Vagina (tissue), 2 donors: ENCODE results near the gene C14orf119. TPM values are rescaled to one million over a fixed set of nuclear protein-coding genes. Genes with fewer than 3 reads are reported as not detected.

ENCODE experiments used
- DNase-seq, 2 donors: peaks; one replicate each; pipeline ENCODE4 v3.0.0-alpha.2; 2017; ENCODE audit errors: extremely low spot score in 2 of 2
- H3K27ac ChIP-seq: fragments of 200-600 bp; sonication (generic); one replicate; pipeline ENCODE4 v1.5.1; 2019
- H3K27me3 ChIP-seq: fragments of 200-600 bp; sonication (generic); one replicate; pipeline ENCODE4 v1.5.1; 2019
- H3K36me3 ChIP-seq, 2 donors: fragments of 200-600 bp; sonication (generic); one replicate each; pipeline ENCODE4 v1.5.1; 2017 to 2019
- H3K4me1 ChIP-seq: fragments of 200-600 bp; sonication (generic); one replicate; pipeline ENCODE4 v1.5.1; 2019
- H3K4me3 ChIP-seq, 2 donors: fragments of 200-600 bp; sonication (generic); 1 replicate in 1 of 2; 2 replicates in 1 of 2; pipeline ENCODE4 v1.5.1; 2016 to 2019
- H3K9me3 ChIP-seq: fragments of 200-600 bp; sonication (generic); one replicate; pipeline ENCODE4 v1.5.1; 2019
- POLR2A ChIP-seq, 2 donors: fragments of 450-650 bp; IDR thresholded peaks; one replicate each; pipeline ENCODE4 v1.6.1; 2017; ENCODE audit warnings: antibody characterized with exemption in 2 of 2, mild to moderate bottlenecking in 2 of 2, moderate library complexity in 2 of 2
- POLR2AphosphoS5 ChIP-seq, 2 donors: sonication (generic); formaldehyde crosslinking; IDR thresholded peaks; one replicate each; pipeline ENCODE4 v1.9.0; 2017; ENCODE audit warnings: antibody characterized with exemption in 2 of 2, mild to moderate bottlenecking in 2 of 2, low read depth in 1 of 2; ENCODE audit not compliant: insufficient read depth in 1 of 2
- intact Hi-C: fragments of 100-400 bp; cut with DNase I; formaldehyde crosslinking; loops from one replicate; pipeline ENCODE4 v1.15.1; 2023
- total RNA-seq: library from RNA; depleted of rRNA; stranded (reverse); fragments of >200 nt; gene quantifications from one replicate; pipeline ENCODE4 v1.2.3, GENCODE V29; 2016
- TF ChIP-seq, protein P1 (sequence below), 3 experiments: fragments of 450-650 bp in 2 of 3; fragments of 200-600 bp in 1 of 3; sonication (generic) in 1 of 3; IDR thresholded peaks; one replicate each; pipeline ENCODE4 v1.5.1; 2017 to 2019; ENCODE audit warnings: antibody characterized with exemption in 3 of 3, mild to moderate bottlenecking in 2 of 3, moderate library complexity in 2 of 3

C14orf119 gene
- total RNA-seq, 1 donor from 2014 or later, result 13.8 TPM

DNA sequence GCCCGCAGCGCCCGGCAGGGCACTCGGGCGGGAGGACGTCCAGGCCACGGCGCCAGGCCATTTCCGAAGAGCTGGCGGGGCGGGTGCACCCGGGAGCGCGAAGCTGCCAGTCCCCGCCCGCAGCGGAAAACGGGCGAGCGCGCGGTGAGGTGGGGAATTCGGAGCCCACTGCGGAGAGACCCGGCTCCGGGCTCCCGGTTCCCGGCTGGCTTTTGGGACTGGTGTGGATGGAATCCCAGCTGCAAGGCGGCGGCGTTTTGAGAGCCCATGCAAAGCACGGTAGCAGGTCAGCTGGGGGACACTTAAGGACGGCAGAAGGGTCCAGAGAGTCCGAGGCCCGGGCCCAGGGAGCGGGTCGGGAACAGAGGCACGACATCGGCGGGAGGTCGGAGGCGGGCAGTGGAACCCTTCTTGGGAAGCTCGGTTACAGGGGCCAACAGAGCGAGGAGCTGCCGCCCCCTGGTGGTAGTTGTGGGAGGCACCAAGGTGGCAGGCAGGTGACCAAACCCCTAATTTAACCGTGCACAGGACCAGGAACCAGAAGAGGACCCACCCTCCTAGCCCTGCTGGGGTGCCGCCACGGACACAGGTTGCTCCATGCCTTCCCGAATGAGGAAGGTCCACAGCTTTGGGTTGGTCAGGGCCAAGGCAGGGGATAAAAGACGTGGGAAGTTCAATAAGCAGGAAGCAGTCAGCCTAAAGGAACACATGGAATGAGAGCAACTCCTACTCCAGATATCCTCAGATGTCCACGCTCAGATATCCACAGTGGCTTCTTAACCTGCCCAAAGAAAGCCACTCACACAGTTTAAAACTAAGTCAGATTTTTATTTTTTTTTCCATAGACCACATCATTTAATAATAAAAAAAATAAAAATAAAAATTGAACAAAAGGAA is 37.3 kb upstream of the C14orf119 start:
- DNase-seq, result no peak
- Histone ChIP-seq H3K27me3 (no peaks in the 10 kb centered on the region), H3K4me3 (peak overlapping the region; percentile 45 to 82), H3K27ac (peak overlapping the region; percentile 96), H3K4me1 (peaks cover 33% of the 10 kb centered on the region), H3K9me3 (no peaks in the 10 kb centered on the region), H3K36me3 (peaks cover 0 to 41% of the 10 kb centered on the region in 2 donors)
- intact Hi-C loops, result loop anchor here (1.0 kb wide), 1 partner anchor 71 kb away; no protein-coding TSS in a partner anchor
- TF ChIP-seq, protein P1, sequence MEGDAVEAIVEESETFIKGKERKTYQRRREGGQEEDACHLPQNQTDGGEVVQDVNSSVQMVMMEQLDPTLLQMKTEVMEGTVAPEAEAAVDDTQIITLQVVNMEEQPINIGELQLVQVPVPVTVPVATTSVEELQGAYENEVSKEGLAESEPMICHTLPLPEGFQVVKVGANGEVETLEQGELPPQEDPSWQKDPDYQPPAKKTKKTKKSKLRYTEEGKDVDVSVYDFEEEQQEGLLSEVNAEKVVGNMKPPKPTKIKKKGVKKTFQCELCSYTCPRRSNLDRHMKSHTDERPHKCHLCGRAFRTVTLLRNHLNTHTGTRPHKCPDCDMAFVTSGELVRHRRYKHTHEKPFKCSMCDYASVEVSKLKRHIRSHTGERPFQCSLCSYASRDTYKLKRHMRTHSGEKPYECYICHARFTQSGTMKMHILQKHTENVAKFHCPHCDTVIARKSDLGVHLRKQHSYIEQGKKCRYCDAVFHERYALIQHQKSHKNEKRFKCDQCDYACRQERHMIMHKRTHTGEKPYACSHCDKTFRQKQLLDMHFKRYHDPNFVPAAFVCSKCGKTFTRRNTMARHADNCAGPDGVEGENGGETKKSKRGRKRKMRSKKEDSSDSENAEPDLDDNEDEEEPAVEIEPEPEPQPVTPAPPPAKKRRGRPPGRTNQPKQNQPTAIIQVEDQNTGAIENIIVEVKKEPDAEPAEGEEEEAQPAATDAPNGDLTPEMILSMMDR (IDR thresholded peaks at IDR 0.05), result peak; percentile 92 to 95 (median 94)
- no peak for TF ChIP-seq POLR2AphosphoS5 (IDR thresholded peaks at IDR 0.05; ENCODE audit: insufficient read depth in 1 of 2, low read depth in 1 of 2)

DNA sequence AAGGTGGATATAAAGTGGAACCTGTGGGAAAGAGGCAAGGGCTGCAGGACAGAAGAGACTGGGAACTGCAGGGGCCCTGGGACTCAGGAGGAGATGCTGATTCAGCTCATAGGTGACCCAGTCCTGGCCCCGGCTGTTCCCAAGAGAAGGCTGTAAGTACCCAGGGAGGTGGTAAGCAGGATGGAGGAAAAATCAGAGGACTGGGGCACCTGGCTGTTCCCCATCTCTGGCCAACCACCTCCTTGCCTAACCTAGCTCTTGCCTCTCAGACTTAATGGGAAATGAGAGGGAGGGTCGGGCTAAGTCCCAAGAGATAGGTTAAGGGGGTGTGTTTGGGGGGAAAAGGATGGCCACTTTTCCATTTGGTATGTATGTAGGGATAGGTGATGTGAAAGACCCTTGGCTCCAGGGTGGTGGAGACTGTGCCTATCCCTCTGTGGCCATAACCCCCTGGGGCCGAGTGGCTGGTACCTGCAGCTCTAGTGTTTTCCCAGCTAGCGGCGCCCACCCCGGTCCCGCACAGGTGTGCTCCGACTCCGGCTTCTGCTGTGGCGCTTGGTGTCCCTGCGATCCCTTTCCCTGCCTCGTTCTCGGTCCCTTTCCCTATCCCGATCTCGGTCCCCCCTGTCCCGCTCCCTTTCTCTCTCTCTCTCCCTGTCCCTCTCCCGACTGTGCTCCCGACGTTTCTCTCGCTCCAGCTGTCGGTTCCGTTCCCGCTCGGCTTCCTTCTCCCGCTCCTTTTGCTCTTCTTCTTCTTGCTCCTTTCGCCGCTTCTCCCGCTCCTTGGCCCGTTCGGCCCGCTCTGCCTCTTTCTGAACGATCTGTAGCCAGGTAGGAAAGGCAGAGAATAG is 36.4 kb upstream of the C14orf119 start:
- no peak overlapping the region for H3K4me3 ChIP-seq
- no peaks in the 10 kb centered on the region for H3K9me3 ChIP-seq
- no peak for DNase-seq
- peaks cover 0 to 50% of the 10 kb centered on the region in 2 donors for H3K36me3 ChIP-seq
- no peak overlapping the region for H3K27ac ChIP-seq
- no peaks in the 10 kb centered on the region for H3K27me3 ChIP-seq
- intact Hi-C loops, result loop anchor here (1.0 kb wide), 1 partner anchor 72 kb away; no protein-coding TSS in a partner anchor
- H3K4me1 ChIP-seq, result peaks cover 33% of the 10 kb centered on the region
- TF ChIP-seq POLR2A (IDR thresholded peaks at IDR 0.05), result no peak
- TF ChIP-seq, protein P1 (IDR thresholded peaks at IDR 0.05), result no peak
- TF ChIP-seq POLR2AphosphoS5 (IDR thresholded peaks at IDR 0.05; ENCODE audit: insufficient read depth in 1 of 2, low read depth in 1 of 2), result no peak

DNA sequence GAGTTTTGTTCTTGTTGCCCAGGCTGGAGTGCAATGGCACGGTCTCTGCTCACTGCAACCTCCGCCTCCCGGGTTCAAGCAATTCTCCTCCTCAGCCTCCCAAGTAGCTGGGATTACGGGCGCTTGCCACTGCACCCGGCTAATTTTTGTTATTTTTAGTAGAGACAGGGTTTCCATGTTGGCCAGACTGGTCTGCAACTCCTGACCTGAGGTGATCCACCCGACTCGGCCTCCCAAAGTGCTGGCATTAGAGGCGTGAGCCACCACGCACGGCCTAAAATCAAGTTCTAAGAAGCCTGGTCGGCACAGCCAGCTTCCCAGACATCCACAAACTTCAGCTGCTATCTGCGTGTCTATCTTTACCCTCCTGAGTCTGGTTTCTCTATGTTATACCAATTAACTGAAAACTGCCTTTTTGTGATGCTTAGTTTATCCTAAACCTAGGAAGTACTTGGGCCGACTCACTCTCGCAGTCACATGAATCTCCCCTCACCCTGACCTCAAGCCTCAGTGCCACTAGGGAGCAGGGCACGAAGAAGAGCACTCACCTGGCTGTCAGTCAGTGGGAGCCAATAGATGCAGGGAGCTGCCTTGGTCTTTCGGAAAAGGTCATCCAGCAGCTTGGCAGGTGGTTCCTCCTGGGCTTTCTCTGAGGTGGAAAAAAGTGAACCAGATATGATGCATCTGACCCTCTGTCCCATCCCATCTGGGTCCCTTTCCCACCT is 34.6 kb upstream of the C14orf119 start:
- Histone ChIP-seq H3K4me1 (peaks cover 33% of the 10 kb centered on the region), H3K36me3 (peaks cover 0 to 66% of the 10 kb centered on the region in 2 donors), H3K27ac (no peak overlapping the region), H3K27me3 (no peaks in the 10 kb centered on the region), H3K9me3 (no peaks in the 10 kb centered on the region), H3K4me3 (no peak overlapping the region)
- no peak for DNase-seq
- intact Hi-C loops, result no loop called here
- TF ChIP-seq POLR2A (IDR thresholded peaks at IDR 0.05) (no peak), POLR2AphosphoS5 (IDR thresholded peaks at IDR 0.05; ENCODE audit: insufficient read depth in 1 of 2, low read depth in 1 of 2) (no peak)
- TF ChIP-seq, protein P1 (IDR thresholded peaks at IDR 0.05), result no peak

DNA sequence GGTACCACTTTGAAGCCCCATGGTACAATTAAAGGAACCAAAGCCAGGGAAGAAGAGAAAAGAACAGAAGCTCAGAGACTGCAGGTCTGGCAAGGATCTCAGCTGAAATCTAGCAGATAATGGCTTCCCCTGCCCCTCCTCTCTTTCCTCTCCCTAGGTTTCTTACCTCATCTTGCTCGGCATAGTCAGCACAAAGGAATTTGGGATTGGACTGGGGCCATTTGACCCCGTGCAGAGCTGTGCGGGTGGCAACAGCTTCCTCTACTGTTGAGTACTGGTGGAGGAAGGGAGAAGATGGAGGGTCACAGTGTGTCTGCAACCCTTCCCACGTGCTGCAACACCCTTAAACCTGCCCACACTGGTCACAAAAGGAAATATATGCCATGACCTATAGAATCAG is 33.3 kb upstream of the C14orf119 start:
- TF ChIP-seq, protein P1 (IDR thresholded peaks at IDR 0.05), result no peak
- TF ChIP-seq POLR2AphosphoS5 (IDR thresholded peaks at IDR 0.05; ENCODE audit: insufficient read depth in 1 of 2, low read depth in 1 of 2), result no peak
- no peak for TF ChIP-seq POLR2A (IDR thresholded peaks at IDR 0.05)
- intact Hi-C loops, result no loop called here
- H3K4me1 ChIP-seq, result peaks cover 20% of the 10 kb centered on the region
- no peak overlapping the region for H3K4me3 ChIP-seq
- H3K27me3 ChIP-seq, result no peaks in the 10 kb centered on the region
- no peaks in the 10 kb centered on the region for H3K9me3 ChIP-seq
- H3K36me3 ChIP-seq, result peaks cover 0 to 78% of the 10 kb centered on the region in 2 donors
- peak overlapping the region; percentile 52 for H3K27ac ChIP-seq
- no peak for DNase-seq
